ENCODE measurements around the gene ARHGAP23. TPM values are rescaled to one million over a fixed set of nuclear protein-coding genes. Genes with fewer than 3 reads are reported as not detected.
"Not testable (repeated sequence)": the region's sequence is repeated elsewhere in the genome, so short reads cannot be mapped to it uniquely, and the experiment has no call there.

ARHGAP23 gene
- total RNA-seq, 2 experiments from 2014 or later: 0.73 to 0.81 TPM

DNA sequence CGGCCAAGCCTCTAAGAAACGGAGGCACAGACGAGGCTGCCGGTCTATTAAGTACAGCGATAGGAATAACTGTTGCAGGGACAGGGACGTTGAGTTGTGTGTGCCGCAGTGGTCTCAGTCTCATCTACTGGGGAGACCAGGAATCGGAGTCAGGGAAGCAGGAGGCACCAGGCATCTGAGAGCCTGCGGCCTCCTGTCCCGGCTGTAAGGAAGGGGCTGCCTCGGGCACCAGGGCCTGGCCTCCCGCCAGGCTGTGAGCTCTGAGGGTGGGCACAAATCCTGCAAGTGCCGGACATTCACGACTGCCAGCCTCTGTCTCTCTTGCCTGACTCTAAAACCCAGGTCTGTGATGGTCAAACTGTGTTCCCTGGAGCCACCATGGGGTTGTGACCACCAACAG lies 76.0 kb downstream of the ARHGAP23 start:
- POLR2A ChIA-PET: no interaction called here
- no peak overlapping the region for H3K4me3 Mint-ChIP-seq

DNA sequence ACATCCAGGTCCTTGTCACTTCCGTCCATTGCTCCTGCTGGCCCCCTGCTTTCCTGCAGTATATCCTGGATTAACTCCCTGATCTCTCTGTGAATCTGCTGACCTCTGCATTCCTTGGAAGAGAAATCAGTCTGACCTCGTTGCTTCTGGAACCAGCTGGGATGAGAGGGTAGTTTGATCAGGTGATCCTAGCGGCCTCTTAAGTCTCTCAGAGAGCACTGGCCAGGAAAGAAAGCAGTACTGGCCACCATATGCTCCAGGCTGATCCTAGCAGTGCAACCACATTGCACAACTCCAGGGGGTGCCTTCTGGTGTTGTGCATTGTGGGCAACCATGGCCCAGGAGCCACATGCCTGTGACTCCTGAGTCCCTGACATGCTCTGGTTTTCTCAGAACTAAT lies 79.2 kb downstream of the ARHGAP23 start:
- CTCF ChIA-PET: interaction anchor here (2.3 kb wide), 1 partner anchor 51 kb away, joined by 21 read pairs; no protein-coding TSS in a partner anchor

More for the DNA sequence above, 76.0 kb downstream of the ARHGAP23 start:
- Mint-ChIP-seq H3K4me1 (peaks cover 3% of the 10 kb centered on the region), H3K36me3 (ENCODE audit: low read depth) (no peaks in the 10 kb centered on the region), H3K27ac (no peak overlapping the region), H3K27me3 (peaks cover 15% of the 10 kb centered on the region), H3K9me3 (no peaks in the 10 kb centered on the region)
- DNase-seq: no peak
- CTCF ChIA-PET: interaction anchor here (0.6 kb wide), 1 partner anchor 18 kb away, joined by 3 read pairs; no protein-coding TSS in a partner anchor

DNA sequence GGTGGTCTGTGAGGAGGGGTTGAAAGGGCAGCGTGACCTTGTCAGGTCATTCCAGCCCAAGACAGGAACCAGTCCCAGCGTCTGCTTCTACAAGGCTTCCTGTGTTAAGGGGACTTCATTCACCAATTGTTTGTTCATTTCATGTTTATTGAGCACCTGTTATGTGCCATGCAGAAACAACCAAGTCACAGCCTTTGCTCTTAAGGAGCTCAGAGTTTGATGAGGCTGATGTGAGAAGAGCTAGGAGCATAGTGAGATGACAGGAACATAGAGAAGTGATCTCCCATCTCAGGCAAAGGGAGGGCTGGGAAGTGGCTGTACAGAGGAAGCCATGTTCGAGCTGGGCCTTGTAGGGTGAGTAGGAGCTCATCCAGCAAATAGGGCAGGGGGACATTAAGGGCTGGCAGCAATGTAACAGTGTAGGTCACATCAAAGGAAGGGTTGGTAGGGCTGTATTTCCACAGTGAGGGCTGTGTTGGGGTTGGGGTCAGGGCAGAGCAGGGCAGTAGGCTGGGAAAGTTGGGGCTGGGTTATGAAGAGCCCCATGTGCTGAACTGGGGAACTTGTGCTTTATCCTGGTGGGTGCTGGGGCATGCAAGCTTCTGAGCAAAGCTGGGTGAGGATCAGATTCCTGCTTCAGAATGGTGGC lies 79.8 kb downstream of the ARHGAP23 start:
- POLR2A ChIA-PET: no interaction called here

More for the DNA sequence above, 79.2 kb downstream of the ARHGAP23 start:
- peaks cover 11% of the 10 kb centered on the region for H3K4me1 Mint-ChIP-seq
- H3K36me3 Mint-ChIP-seq (ENCODE audit: low read depth): no peaks in the 10 kb centered on the region
- H3K27ac Mint-ChIP-seq: no peak overlapping the region
- no peaks in the 10 kb centered on the region for H3K9me3 Mint-ChIP-seq
- no peak overlapping the region for H3K4me3 Mint-ChIP-seq
- peaks cover 35% of the 10 kb centered on the region for H3K27me3 Mint-ChIP-seq
- no peak for DNase-seq
- POLR2A ChIA-PET: no interaction called here

DNA sequence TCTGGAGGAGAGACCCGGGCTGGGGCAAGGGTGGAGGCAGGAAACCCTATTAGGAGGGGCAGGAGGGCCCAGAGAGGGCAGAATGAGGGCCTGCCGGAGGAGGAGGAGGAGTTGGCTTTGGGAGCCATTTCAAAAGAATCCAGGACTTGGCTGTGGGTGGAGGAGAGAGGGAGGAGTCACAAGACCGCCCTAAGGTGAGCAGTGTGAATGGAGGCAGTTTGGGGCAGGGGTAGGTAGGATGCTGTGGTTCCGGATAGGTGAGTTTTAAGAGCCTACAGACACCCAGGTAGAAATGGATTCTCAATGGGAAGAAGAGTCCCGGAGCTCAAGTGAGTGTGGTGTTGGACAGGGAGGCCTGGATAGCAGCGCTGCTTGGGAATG lies 80.3 kb downstream of the ARHGAP23 start:
- POLR2A ChIA-PET: no interaction called here
- no peaks in the 10 kb centered on the region for H3K9me3 Mint-ChIP-seq
- peaks cover 39% of the 10 kb centered on the region for H3K27me3 Mint-ChIP-seq
- no peak for DNase-seq
- H3K27ac Mint-ChIP-seq: no peak overlapping the region
- CTCF ChIA-PET: interaction anchor here (1.4 to 2.3 kb wide), 2 partner anchors 16 to 50 kb away, joined by 3 to 21 read pairs; no protein-coding TSS in a partner anchor
- H3K4me1 Mint-ChIP-seq: peaks cover 11% of the 10 kb centered on the region
- no peaks in the 10 kb centered on the region for H3K36me3 Mint-ChIP-seq (ENCODE audit: low read depth)
- no peak overlapping the region for H3K4me3 Mint-ChIP-seq

More for the DNA sequence above, 79.8 kb downstream of the ARHGAP23 start:
- CTCF ChIA-PET: interaction anchor here (1.4 to 2.3 kb wide), 2 partner anchors 16 to 50 kb away, joined by 3 to 21 read pairs; no protein-coding TSS in a partner anchor
- peaks cover 11% of the 10 kb centered on the region for H3K4me1 Mint-ChIP-seq
- H3K36me3 Mint-ChIP-seq (ENCODE audit: low read depth): no peaks in the 10 kb centered on the region
- peaks cover 39% of the 10 kb centered on the region for H3K27me3 Mint-ChIP-seq
- H3K4me3 Mint-ChIP-seq: no peak overlapping the region
- no peak for DNase-seq
- no peak overlapping the region for H3K27ac Mint-ChIP-seq
- no peaks in the 10 kb centered on the region for H3K9me3 Mint-ChIP-seq

DNA sequence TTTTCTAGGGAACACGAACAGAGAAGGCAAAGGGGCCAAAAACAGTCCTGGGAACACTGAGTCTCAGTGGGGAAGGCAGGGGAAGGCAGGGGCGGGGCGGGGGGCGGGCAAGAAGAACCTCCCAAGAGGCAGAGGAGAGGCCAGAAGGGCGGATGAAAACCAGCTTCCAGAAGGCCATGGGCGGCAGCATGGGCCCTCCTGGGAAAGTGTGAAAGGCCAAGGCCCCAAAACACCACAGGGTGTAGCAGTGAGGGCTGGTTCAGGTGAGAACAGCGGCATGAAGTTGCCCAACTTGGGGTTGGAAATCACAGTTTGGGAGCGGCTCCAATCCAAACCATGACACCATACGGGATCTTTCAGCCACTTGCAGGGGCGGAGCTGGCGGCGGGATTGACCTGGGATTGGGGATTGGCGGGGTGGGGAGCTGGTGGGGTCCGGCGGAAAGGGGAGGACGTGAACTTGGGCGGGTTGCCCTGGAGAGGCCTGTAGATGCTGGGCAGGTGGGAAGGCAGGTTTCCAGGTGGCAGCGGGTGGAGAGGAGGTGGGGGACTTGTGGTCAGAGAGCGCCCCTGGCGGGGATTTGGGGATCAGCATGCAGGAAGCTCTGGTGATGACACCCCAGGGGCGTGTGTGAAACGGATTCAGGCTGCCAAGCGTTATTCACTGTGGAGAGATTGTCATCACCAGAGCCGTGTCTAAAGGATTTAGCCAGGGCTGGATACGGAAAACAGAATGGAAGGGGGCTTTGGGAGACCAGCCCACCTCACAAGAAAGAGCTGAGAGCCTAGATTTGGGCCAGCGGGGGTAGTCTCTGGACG lies 80.9 kb downstream of the ARHGAP23 start:
- no peaks in the 10 kb centered on the region for H3K36me3 Mint-ChIP-seq (ENCODE audit: low read depth)
- peaks cover 39% of the 10 kb centered on the region for H3K27me3 Mint-ChIP-seq
- peak; percentile 75 for DNase-seq
- H3K9me3 Mint-ChIP-seq: no peaks in the 10 kb centered on the region
- ChIA-PET CTCF (interaction anchor here (0.7 to 2.3 kb wide), 6 partner anchors 10 to 158 kb away, joined by 3 to 21 read pairs (median 4); no protein-coding TSS in a partner anchor), POLR2A (interaction anchor here (1.3 kb wide), 1 partner anchor 158 kb away, joined by 3 read pairs; no protein-coding TSS in a partner anchor)
- peak overlapping the region; percentile 55 for H3K4me3 Mint-ChIP-seq
- peaks cover 11% of the 10 kb centered on the region for H3K4me1 Mint-ChIP-seq
- H3K27ac Mint-ChIP-seq: no peak overlapping the region

DNA sequence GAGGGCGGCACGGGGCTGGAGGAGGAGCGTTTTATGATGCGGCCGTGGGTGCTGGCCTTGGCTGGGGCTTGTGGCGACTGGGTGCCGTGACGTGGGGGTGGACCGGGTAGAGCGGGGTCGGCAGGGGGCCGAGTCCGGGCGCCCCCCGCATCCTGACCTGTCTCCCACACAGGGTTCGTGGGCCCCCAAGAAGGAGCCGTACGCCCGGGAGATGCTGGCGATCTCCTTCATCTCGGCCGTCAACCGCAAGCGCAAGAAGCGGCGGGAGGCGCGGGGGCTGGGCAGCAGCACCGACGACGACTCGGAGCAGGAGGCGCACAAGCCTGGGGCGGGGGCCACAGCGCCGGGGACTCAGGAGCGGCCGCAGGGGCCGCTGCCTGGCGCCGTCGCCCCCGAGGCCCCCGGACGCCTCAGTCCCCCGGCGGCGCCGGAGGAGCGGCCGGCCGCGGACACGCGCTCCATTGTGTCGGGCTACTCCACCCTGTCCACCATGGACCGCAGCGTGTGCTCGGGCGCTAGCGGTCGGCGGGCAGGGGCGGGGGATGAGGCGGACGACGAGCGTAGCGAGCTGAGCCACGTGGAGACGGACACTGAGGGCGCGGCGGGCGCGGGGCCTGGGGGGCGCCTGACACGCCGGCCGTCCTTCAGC lies 81.6 kb downstream of the ARHGAP23 start:
- Mint-ChIP-seq H3K36me3 (ENCODE audit: low read depth) (no peaks in the 10 kb centered on the region), H3K27ac (no peak overlapping the region), H3K9me3 (no peaks in the 10 kb centered on the region), H3K27me3 (peaks cover 39% of the 10 kb centered on the region), H3K4me1 (peaks cover 11% of the 10 kb centered on the region), H3K4me3 (peak overlapping the region; percentile 55)
- CTCF ChIA-PET: interaction anchor here (0.7 to 2.3 kb wide), 5 partner anchors 9 to 158 kb away, joined by 3 to 21 read pairs (median 4); no protein-coding TSS in a partner anchor
- no peak for DNase-seq
- POLR2A ChIA-PET: interaction anchor here (1.3 kb wide), 1 partner anchor 158 kb away, joined by 3 read pairs; no protein-coding TSS in a partner anchor

DNA sequence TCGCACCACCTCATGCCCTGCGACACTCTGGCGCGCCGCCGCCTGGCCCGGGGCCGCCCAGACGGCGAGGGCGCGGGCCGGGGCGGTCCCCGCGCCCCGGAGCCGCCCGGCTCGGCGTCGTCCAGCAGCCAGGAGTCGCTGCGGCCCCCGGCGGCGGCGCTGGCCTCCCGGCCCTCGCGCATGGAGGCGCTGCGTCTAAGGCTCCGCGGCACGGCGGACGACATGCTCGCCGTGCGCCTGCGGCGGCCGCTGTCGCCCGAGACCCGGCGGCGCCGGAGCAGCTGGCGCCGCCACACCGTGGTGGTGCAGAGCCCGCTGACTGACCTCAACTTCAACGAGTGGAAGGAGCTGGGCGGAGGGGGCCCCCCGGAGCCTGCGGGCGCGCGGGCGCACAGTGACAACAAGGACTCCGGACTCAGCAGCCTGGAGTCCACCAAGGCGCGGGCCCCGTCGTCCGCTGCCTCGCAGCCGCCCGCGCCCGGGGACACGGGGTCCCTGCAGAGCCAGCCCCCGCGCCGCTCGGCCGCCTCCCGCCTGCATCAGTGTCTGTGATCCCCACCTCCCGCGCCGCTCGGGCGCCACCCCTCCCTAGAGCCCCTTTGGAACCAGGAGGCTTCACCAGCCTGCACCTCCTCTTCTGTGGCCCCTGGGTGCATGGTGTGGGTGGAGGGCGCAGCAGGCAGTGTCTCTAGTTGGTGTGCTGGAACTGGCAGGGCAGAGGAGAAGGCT lies 82.3 kb downstream of the ARHGAP23 start:
- Mint-ChIP-seq H3K27me3 (peaks cover 39% of the 10 kb centered on the region), H3K4me1 (peaks cover 11% of the 10 kb centered on the region), H3K9me3 (no peaks in the 10 kb centered on the region), H3K4me3 (no peak overlapping the region), H3K36me3 (ENCODE audit: low read depth) (no peaks in the 10 kb centered on the region), H3K27ac (no peak overlapping the region)
- CTCF ChIA-PET: interaction anchor here (1.0 kb wide), 1 partner anchor 10 kb away, joined by 3 read pairs; no protein-coding TSS in a partner anchor
- no peak for DNase-seq
- POLR2A ChIA-PET: interaction anchor here (1.3 kb wide), 1 partner anchor 157 kb away, joined by 3 read pairs; no protein-coding TSS in a partner anchor

DNA sequence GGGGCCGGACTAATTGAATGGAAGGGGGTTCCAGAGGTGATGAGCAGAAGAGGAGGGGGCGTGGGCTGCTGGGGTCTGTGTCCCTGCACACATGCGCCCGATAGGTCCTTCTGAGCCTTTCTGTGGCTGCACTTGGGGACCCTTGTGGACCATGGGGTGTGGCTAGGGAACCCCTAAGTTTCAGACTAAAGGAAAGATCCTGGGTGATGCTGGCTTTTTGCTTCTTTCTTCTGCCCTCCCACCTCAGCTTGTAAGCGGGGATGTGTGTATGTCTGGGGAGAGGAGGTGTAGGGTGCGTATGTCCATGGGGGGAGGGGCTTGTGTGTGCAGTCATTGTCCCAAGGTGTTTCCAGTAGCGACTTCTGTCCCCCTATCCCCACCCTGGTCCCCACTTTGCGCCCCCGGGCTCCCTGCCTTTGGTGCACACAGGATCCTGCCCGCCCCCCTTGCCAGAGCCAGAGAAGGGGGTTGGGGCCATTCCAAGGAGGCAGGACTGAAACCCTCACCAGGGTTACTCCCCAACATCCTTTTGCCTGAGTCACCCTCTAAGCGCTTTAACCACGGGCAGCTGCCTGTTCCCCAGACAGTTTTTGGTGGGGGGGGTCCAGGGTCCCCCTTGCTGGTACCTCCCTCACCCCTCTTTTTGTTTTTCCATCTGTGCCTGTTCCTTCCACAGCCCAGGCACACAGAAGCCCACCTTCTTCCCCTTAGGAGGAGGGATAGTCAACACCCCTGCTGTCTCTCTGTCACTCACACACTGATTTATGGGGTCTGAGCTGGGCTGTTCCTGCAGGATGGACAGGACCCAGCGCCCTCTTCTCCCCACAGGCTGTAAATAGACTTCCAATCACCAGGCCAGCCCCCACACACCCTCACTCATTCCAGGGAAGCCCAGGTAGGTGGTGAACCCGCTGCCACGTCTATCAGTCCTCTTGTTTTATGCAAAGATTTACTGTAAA lies 83.2 kb downstream of the ARHGAP23 start:
- ChIA-PET CTCF (no interaction called here), POLR2A (no interaction called here)
- no peak overlapping the region for H3K4me3 Mint-ChIP-seq
- H3K36me3 Mint-ChIP-seq (ENCODE audit: low read depth): no peaks in the 10 kb centered on the region
- no peaks in the 10 kb centered on the region for H3K9me3 Mint-ChIP-seq
- H3K27me3 Mint-ChIP-seq: peaks cover 39% of the 10 kb centered on the region
- DNase-seq: no peak
- no peak overlapping the region for H3K27ac Mint-ChIP-seq
- H3K4me1 Mint-ChIP-seq: peaks cover 11% of the 10 kb centered on the region

DNA sequence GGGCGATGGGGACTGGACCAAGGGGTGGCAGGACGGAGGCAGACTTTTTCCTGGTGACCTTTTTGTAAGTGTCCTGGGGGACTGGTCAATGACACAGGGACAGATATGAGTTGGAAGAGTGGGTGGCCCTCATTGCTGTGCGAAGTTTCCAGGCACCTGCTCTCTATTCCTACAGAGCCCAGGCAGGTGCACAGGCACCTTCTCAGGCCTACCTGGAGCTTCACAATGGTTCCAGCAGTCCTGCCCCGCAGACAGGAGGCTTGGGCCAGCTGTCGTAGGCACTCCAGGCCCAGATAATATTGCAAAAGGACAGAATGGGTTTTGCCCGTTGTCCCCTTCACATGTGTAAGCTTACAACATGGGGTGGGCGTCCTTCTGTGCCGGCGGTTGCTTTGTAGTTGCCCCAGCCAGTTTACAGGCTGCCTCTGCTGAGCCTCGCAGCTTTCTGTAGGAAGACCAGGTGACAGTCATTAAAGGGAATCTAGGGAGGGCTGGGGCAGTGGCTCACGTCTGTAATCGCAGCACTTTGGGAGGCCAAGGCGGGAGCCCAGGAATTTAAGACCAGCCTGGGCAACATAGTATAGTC lies 84.3 kb downstream of the ARHGAP23 start:
- H3K36me3 Mint-ChIP-seq (ENCODE audit: low read depth): no peaks in the 10 kb centered on the region
- no peaks in the 10 kb centered on the region for H3K9me3 Mint-ChIP-seq
- ChIA-PET CTCF (interaction anchor here (2.5 kb wide), 1 partner anchor 46 kb away, joined by 10 read pairs; no protein-coding TSS in a partner anchor), POLR2A (no interaction called here)
- peaks cover 41% of the 10 kb centered on the region for H3K27me3 Mint-ChIP-seq
- no peak for DNase-seq
- H3K27ac Mint-ChIP-seq: no peak overlapping the region
- H3K4me3 Mint-ChIP-seq: no peak overlapping the region
- H3K4me1 Mint-ChIP-seq: peaks cover 11% of the 10 kb centered on the region

DNA sequence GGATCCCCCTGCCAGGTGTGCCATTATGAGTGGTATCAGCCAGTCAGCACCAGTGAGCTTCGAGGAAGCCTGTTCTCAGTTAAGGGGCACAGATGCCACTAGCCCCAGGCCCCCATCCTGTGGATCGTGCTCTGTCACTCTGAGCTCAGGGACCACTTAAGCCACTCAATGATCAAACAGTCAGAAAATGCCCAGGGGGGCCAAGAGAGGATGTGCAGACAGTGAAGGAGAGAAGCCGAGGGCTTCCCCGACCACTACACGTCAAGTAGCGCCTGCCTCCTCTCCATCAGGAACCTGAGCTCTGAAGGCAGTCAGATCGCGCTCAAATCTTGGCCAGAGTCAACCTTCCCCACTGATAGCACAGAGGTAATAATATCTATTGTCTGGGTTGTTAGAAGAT lies 98.3 kb downstream of the ARHGAP23 start:
- POLR2A ChIA-PET; H3K4me3 Mint-ChIP-seq; H3K36me3 Mint-ChIP-seq (ENCODE audit: low read depth): not testable (repeated sequence)

DNA sequence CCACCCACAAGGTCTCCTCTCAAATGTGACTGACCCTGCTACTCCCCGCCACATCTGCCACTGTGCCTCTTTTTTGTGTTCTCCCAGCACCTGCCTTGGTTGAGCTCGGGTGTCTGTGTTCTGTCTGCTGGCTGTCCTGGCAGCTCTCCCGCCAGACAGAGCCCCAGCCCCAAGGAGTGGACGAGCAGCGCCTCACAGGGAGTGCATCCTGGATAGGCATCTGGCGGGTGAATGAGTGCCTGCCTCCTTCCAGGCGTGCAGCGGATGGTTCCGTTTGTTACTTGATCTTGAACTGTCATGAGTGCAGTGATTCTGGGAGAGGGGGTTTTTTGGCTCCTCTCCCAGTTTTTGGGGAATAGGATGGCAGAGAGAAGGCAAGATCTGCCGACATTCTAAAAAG lies 99.9 kb downstream of the ARHGAP23 start:
- H3K4me3 Mint-ChIP-seq; H3K36me3 Mint-ChIP-seq (ENCODE audit: low read depth); DNase-seq; H3K4me1 Mint-ChIP-seq; CTCF ChIA-PET; H3K27ac Mint-ChIP-seq; H3K9me3 Mint-ChIP-seq; POLR2A ChIA-PET: not testable (repeated sequence)
- peaks cover 14% of the 10 kb centered on the region for H3K27me3 Mint-ChIP-seq

More for the DNA sequence above, 98.3 kb downstream of the ARHGAP23 start:
- CTCF ChIA-PET: interaction anchor here (0.7 kb wide), 1 partner anchor 192 kb away, joined by 3 read pairs; no protein-coding TSS in a partner anchor
- not testable (repeated sequence) for H3K9me3 Mint-ChIP-seq, H3K27ac Mint-ChIP-seq, DNase-seq, H3K4me1 Mint-ChIP-seq
- H3K27me3 Mint-ChIP-seq: peaks cover 16% of the 10 kb centered on the region
